Measurements from ENCODE around the gene ZNRF2. TPM values are rescaled to one million over a fixed set of nuclear protein-coding genes. Genes with fewer than 3 reads are reported as not detected.

ZNRF2 gene
- total RNA-seq, 1 donor from 2014 or later = 21.4 TPM

DNA sequence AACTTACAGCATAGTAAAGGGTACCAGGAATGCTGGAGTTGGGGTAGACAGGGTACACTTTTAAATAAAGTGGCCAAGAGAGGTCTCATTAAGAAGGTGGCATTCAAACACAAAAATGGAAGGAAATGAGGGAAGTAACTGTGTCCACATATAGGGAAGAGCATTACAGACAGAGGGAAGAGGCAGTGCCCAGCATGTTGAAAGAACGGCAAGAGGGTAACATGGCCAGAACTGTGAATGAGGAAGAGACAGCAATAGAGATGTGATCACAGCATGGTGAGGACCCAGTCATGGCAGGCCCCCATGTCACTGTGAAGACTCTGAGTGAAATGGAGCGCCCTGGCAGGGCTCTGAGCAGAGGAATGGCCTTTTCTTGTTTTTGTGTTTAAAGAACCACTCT lies 35.1 kb upstream of the ZNRF2 start:
- H3K27me3 Mint-ChIP-seq = no peaks in the 10 kb centered on the region
- intact Hi-C loops (cut with micrococcal nuclease) = no loop called here
- H3K27ac Mint-ChIP-seq = no peak overlapping the region
- H3K9me3 Mint-ChIP-seq = no peaks in the 10 kb centered on the region
- TF ChIP-seq, protein P1, sequence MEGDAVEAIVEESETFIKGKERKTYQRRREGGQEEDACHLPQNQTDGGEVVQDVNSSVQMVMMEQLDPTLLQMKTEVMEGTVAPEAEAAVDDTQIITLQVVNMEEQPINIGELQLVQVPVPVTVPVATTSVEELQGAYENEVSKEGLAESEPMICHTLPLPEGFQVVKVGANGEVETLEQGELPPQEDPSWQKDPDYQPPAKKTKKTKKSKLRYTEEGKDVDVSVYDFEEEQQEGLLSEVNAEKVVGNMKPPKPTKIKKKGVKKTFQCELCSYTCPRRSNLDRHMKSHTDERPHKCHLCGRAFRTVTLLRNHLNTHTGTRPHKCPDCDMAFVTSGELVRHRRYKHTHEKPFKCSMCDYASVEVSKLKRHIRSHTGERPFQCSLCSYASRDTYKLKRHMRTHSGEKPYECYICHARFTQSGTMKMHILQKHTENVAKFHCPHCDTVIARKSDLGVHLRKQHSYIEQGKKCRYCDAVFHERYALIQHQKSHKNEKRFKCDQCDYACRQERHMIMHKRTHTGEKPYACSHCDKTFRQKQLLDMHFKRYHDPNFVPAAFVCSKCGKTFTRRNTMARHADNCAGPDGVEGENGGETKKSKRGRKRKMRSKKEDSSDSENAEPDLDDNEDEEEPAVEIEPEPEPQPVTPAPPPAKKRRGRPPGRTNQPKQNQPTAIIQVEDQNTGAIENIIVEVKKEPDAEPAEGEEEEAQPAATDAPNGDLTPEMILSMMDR (IDR thresholded peaks at IDR 0.05) = no peak
- peaks cover 17% of the 10 kb centered on the region for H3K4me1 Mint-ChIP-seq
- ChIA-PET CTCF (no interaction called here), POLR2A (no interaction called here)
- DNase-seq (no peak), ATAC-seq (ENCODE audit: low read depth) (no peak)
- H3K36me3 Mint-ChIP-seq (ENCODE audit: low read depth) = no peaks in the 10 kb centered on the region
- no peak overlapping the region for H3K4me3 Mint-ChIP-seq

DNA sequence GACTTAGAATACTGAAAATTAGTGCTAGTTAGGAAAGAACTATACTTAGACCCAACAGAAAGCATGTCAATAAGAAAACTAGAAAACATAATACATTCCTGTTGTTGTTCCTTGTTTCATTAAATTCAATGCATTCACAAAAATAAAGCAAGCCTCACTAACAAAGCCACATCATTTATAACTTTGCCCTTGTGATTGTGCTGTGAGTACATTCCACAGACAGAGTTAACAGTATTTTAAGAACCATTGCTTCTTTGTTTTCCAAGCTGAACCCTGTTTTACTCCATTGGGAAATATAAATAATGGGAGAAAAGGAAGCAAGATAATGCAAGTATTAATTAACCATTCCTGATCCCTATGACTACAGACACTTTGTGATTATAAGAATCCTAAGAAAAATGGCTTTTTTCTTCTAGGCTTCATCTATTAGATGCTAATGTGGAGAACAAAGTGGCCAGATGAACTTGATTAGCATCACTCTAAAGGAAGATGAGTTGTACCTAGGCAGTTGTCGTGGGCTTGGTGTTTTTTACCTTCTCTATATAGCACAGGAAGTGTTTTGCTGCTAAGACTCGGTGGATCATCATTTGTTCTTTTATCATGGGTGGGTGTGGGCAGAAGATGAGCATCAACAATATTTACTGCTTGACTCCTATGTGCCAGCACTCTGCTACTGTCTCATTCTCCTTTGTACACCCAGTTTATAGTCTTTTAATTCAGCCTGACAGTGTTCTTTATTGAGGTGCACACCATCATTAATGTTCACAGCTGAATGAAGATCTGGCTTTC lies 34.2 kb upstream of the ZNRF2 start:
- ChIA-PET POLR2A (no interaction called here), CTCF (no interaction called here)
- Mint-ChIP-seq H3K9me3 (no peaks in the 10 kb centered on the region), H3K4me1 (peaks cover 15% of the 10 kb centered on the region), H3K27me3 (no peaks in the 10 kb centered on the region), H3K27ac (no peak overlapping the region), H3K4me3 (no peak overlapping the region), H3K36me3 (ENCODE audit: low read depth) (no peaks in the 10 kb centered on the region)
- TF ChIP-seq, protein P1 (IDR thresholded peaks at IDR 0.05) = no peak
- intact Hi-C loops (cut with micrococcal nuclease) = loop anchor here (10.0 kb wide), 1 partner anchor 765 kb away; no protein-coding TSS in a partner anchor
- ATAC-seq (ENCODE audit: low read depth) = no peak
- no peak for DNase-seq

DNA sequence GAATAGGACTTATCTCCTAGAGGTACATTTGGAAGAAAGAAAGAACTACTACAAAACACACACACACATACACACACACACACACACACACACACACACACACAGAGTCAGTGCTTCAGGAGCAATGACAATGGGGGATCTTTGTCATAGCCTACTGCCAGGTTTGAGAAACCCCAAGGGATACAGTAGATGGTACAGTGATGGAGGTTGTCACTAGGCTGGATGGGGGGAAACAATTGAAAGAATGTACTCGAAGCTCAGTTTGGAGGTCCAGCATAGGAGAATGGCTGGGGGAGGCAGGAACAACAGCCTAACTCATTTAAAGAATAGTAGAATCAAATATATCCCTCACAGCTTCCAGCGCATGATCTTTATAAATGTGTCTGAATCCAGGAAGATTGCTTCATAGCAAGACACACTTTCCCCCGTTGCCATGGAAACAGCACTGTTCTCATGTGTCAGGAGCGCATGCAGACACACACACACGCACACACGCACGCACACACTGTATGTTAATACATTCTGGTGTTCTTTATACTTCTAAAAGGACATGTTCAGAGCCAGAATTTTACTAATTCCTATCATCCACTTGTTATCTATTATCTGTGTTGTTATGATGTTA lies 32.6 kb upstream of the ZNRF2 start:
- H3K36me3 Mint-ChIP-seq (ENCODE audit: low read depth) = no peaks in the 10 kb centered on the region
- H3K27ac Mint-ChIP-seq = no peak overlapping the region
- DNase-seq (no peak), ATAC-seq (ENCODE audit: low read depth) (no peak)
- H3K9me3 Mint-ChIP-seq = no peaks in the 10 kb centered on the region
- ChIA-PET POLR2A (interaction anchor here (0.6 kb wide), 1 partner anchor 76 kb away, joined by 4 read pairs; no protein-coding TSS in a partner anchor), CTCF (no interaction called here)
- intact Hi-C loops (cut with micrococcal nuclease) = loop anchor here (10.0 kb wide), 1 partner anchor 767 kb away; no protein-coding TSS in a partner anchor
- H3K4me1 Mint-ChIP-seq = peaks cover 15% of the 10 kb centered on the region
- H3K4me3 Mint-ChIP-seq = no peak overlapping the region
- H3K27me3 Mint-ChIP-seq = no peaks in the 10 kb centered on the region
- TF ChIP-seq, protein P1 (IDR thresholded peaks at IDR 0.05) = no peak

DNA sequence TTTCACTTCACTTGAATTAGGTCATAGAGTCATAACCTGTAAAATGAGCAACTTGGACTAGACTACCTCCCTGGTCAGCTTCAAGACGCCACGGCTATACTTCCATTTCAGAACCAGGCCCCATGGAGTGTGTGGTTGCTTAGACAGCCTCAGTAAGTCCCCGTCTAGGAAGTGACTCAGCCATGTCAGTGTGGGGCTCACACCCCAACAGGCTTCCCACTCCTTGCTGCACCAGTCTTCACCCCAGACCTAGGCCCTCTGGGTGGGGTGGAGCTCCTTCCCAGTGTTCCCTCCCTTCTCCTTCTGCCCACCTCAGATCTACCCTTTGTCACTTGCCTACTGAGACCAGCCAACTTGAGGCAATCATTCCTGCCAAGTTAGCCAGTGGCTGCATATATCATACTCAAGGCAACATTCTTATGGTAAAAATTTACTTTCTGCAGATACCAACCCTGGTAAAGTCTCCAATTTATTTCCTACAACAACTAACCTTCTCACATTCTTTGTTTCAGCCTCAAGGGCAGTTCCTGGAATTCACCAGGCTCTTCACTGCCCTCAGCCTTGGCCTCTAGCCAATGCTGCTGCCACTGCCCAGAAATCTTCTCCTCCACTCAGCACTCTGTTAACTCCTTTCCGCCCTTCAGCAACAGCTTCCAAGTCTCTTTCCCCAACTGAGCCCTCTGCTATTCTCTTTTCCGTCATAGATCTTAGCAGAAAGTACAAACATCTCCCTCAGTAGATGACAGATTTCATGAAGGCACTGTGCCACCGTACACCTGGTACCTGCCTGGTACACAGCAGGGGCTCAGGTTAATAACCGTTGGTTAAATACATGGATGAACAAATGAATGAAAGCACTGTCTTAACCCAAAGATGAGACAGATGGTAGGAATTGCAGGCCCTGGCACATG lies 31.3 kb upstream of the ZNRF2 start:
- Mint-ChIP-seq H3K27me3 (no peaks in the 10 kb centered on the region), H3K36me3 (ENCODE audit: low read depth) (no peaks in the 10 kb centered on the region), H3K4me3 (no peak overlapping the region), H3K27ac (no peak overlapping the region), H3K9me3 (no peaks in the 10 kb centered on the region), H3K4me1 (peaks cover 1% of the 10 kb centered on the region)
- ChIA-PET POLR2A (no interaction called here), CTCF (no interaction called here)
- TF ChIP-seq, protein P1 (IDR thresholded peaks at IDR 0.05) = no peak
- intact Hi-C loops (cut with micrococcal nuclease) = loop anchor here (10.0 kb wide), 1 partner anchor 768 kb away; no protein-coding TSS in a partner anchor
- ATAC-seq (ENCODE audit: low read depth) = no peak
- DNase-seq = no peak
